GM13976 (cell line): ENCODE measurements around the gene EFNB2.

Experiments used
- DNase-seq: peaks from one replicate; pipeline ENCODE4 v3.0.0; 2012; ENCODE audit warnings: low spot score
- CTCF ChIP-seq: IDR thresholded peaks from 2 replicates; pipeline ENCODE4 v1.5.1; 2012; ENCODE audit warnings: borderline replicate concordance, mild to moderate bottlenecking; ENCODE audit not compliant: insufficient read depth; ENCODE audit errors: extremely low read depth, missing control alignments, control extremely low read depth
- in situ Hi-C: fragments of 300-500 bp; cut with MboI; formaldehyde crosslinking; loops from one replicate; pipeline ENCODE4 v1.12.0; 2022; ENCODE audit warnings: low sequenced_read_pairs, mixed read lengths, inconsistent platforms; ENCODE audit not compliant: unreplicated experiment

Gene EFNB2

DNA sequence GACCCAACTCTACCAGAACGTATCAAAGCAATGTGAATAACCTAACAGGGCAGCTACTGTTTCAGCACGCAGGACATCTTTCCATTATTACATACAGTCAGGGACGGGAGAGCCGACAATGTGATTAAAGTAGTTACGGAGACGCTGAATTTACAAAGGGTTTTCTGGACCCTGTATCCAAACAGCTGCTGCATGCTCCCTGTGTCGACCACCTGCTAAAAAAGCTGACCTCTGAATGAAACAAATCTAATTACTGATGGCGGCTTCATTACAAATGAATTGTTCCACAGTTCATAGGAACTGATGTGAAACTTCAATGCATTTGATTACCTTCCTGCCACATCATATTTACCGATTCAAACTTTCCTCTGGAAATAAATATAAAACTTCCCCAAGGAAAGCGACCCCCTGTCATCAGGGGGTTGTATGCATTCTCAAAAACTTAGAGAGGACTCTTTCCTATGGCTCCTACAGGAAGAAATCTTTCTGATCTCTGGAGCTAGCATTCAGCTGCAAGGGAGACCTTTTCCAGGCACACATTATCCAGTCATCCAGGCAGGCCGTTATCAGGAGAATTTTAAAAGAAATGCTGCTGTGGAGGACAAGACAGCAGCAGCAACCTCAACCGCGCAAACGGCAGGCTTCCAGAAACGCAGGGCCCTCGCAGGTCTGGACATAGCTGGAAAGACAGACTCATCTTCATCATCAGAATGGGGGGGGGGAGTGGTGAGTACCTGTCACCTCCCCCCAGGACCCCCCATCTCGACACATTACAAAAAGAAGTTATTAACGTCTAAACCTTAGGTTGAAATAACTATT, 3.1 kb downstream of the EFNB2 start:
- no peak for DNase-seq
- TF ChIP-seq CTCF: no peak
- in situ Hi-C loops: loop anchor here (25.0 kb wide), 1 partner anchor 445 kb away; no protein-coding TSS in a partner anchor

GRCh38 chr13:106530980-106531481, 4.4 kb downstream of the EFNB2 start:
- no peak for DNase-seq
- no peak for TF ChIP-seq CTCF
- in situ Hi-C loops: loop anchor here (25.0 kb wide), 1 partner anchor 444 kb away; no protein-coding TSS in a partner anchor

- in situ Hi-C loops: loop anchor here (25.0 kb wide), 1 partner anchor 443 kb away; no protein-coding TSS in a partner anchor
- DNase-seq: no peak
- TF ChIP-seq CTCF: no peak
These were observed 5.2 kb downstream of the EFNB2 start for GRCh38 chr13:106530171-106530851.

DNA sequence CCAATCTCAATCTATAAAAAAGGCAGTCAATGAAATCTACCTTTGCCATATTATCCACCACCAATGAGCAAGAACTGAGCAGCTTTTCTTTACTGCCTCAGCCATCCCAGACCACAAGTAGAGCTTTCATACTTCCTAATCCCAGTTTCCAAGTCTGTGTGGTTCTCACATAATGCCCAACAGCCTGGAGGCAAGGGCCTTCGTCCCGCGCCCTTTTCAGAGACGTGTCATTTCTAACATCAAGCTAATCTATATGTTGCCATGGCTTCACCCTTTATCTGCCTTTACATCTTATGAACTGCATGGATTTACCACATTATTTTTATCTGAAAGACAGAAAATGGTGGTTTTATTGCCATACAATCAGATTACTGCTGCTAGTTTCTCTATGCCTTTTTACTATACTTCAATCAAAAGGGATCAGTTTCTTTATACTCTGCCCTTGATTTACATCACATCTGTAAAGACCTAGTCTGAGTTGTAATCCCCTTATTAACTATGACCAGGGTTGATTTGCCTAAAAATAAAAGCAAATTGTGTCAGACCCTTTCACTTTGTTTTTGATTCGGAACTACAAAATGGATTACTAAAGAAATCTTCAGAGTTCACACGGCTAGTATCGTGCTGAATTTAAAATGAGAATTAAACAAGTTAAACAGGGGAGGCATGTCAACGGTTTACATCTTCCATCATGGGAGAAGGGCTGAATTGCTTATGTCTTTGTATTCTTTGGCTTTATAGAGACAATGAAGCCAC, 5.9 kb downstream of the EFNB2 start:
- DNase-seq: no peak
- no peak for TF ChIP-seq CTCF
- in situ Hi-C loops: loop anchor here (25.0 kb wide), 1 partner anchor 442 kb away; no protein-coding TSS in a partner anchor

DNA sequence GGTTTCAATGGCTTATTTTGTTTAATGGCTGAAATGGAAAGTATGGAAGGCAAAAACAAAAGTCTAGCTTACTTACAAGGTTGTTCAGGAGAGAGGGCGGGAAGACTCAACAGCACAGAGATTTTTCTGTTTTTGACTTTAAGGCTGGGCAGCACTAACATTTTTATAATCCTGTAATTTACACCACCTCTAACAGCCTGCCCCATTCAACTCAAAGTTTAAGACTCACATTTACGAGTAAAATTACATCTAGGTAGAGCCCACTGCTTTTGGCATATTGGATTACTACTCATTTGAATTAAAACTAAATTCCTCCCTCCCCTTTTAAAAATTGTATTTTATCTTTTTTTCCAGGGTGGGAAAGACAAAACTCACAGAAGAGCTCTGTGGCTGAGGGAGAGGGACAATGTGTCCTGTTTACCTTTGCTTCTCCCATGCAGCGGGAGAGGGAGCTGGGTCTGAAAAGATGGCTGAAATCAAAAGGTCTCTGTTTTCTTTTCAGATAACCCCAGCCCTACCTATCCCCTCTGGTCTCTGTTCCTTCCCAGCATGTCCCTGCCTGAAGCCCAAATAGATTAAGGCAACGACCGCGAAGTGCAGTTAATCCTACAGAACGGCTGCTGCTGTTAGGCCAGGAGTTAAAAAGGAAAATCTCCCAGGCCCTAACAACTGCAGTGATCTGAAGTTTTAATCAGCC, 6.6 kb downstream of the EFNB2 start:
- TF ChIP-seq CTCF: no peak
- no peak for DNase-seq
- in situ Hi-C loops: loop anchor here (25.0 kb wide), 1 partner anchor 442 kb away; no protein-coding TSS in a partner anchor
